Measurements from ENCODE around the gene NAA16. TPM values are rescaled to one million over a fixed set of nuclear protein-coding genes. Genes with fewer than 3 reads are reported as not detected.

The NAA16 gene
- polyA plus RNA-seq, 1 of the 3 experiments (the other 2 are of a cell fraction), result 4.4 TPM

DNA sequence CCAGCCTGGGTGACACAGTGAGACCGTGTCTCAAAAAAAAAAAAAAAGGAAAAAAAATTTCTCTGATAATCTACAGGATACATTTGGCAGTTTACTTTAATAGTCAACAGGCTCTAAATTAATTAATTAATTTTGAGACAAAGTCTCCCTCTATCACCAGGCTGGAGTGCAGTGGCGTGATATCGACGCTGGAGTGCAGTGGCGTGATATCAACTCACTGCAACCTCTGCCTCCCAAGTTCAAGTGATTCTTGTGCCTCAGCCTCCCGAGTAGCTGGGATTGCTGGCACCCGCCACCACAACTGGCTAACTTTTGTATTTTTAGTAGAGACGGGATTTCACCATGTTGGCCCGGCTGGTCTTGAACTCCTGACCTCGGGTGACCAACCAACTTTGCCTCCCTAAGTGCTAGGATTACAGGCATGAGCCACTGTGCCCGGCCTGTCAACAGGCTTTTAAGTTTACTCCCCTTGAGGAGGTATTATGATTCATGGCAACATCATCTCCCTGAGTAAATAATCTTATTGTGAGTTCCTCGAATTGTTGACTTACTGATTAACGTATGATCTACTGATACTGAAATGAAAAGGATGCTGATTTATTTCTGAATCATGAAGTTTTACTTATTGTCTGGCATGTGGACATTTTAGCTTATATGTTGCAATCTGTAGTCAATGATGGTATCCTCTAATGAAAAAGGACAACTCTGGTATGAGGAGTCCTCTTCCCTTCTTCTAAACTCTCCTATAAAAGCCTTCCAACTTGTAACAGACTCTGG is 26.4 kb upstream of the NAA16 start (continued):
- TF ChIP-seq JUND (IDR thresholded peaks at IDR 0.05) (peak; percentile 72), USF2 (IDR thresholded peaks at IDR 0.05; ENCODE audit: borderline replicate concordance, low read depth, low read length) (no peak), RXRA (IDR thresholded peaks at IDR 0.05; ENCODE audit: borderline replicate concordance, low read depth) (peak; percentile 73; the same call in 1 of the 2 replicates), PBX3 (IDR thresholded peaks at IDR 0.05) (peak; percentile 87), FOXJ3 (CRISPR knock-in tag; IDR thresholded peaks at IDR 0.05) (no peak), EP300 (IDR thresholded peaks at IDR 0.05; ENCODE audit: borderline replicate concordance in 1 of 2, low read depth in 1 of 2, low read length in 1 of 2) (peak in 1 of 2 experiments; percentile 57; a peak in 1 of 4 replicates), TEAD4 (IDR thresholded peaks at IDR 0.05; ENCODE audit: borderline replicate concordance, insufficient read depth) (peak; percentile 69; the same call in 1 of the 2 replicates)
- TF ChIP-seq, protein P1, sequence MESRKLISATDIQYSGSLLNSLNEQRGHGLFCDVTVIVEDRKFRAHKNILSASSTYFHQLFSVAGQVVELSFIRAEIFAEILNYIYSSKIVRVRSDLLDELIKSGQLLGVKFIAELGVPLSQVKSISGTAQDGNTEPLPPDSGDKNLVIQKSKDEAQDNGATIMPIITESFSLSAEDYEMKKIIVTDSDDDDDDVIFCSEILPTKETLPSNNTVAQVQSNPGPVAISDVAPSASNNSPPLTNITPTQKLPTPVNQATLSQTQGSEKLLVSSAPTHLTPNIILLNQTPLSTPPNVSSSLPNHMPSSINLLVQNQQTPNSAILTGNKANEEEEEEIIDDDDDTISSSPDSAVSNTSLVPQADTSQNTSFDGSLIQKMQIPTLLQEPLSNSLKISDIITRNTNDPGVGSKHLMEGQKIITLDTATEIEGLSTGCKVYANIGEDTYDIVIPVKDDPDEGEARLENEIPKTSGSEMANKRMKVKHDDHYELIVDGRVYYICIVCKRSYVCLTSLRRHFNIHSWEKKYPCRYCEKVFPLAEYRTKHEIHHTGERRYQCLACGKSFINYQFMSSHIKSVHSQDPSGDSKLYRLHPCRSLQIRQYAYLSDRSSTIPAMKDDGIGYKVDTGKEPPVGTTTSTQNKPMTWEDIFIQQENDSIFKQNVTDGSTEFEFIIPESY (IDR thresholded peaks at IDR 0.05; ENCODE audit: borderline replicate concordance, low read depth), result no peak

DNA sequence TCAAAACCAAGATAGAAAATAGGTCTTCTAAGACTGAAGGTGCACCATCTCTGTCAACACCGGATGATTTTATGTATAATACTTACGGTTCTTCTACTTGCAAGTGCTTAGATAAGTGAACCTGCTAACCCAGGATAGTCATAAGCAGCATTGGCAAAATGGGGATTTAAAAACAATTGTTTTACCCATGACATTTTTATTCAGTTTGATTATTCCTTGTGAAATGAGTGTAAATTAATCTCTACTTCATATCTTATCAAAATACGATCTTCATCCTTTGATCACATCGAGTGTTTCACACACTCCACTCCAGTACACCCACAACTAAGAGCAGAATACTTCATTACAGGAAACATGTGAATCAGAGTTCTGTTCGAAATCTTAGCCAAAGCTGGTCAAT is 24.7 kb upstream of the NAA16 start:
- Histone ChIP-seq H3K79me2 (ENCODE audit: insufficient read depth) (no peaks in the 10 kb centered on the region), H4K20me1 (ENCODE audit: insufficient read depth) (no peaks in the 10 kb centered on the region), H3K27ac (ENCODE audit: low read depth in 2 of 2, low read length in 1 of 2) (no peak overlapping the region), H2AFZ (ENCODE audit: low read depth) (no peak overlapping the region), H3F3A (replicated peaks; ENCODE audit: insufficient read depth) (peaks cover 5% of the 10 kb centered on the region), H3K27me3 (ENCODE audit: insufficient read depth) (no peaks in the 10 kb centered on the region), H3K36me3 (replicated peaks in 1 of 2; ENCODE audit: control insufficient read depth in 1 of 2, insufficient read depth in 2 of 2, low read length in 1 of 2) (no peaks in the 10 kb centered on the region), H3K4me2 (no peak overlapping the region), H3K9ac (no peak overlapping the region), H3K4me1 (ENCODE audit: control insufficient read depth in 1 of 2, insufficient read depth in 2 of 2, low read depth in 1 of 2, low read length in 1 of 2) (no peaks in the 10 kb centered on the region), H3K9me2 (no peaks in the 10 kb centered on the region), H3K4me3 (ENCODE audit: low read depth in 2 of 2, low read length in 1 of 2) (no peak overlapping the region), H3K9me3 (no peaks in the 10 kb centered on the region)
- DNase-seq, result no peak
- WGBS (ENCODE audit: low lambda C conversion rate), result 83% methylated on average over 5 of the region's 5 CpGs
- TF ChIP-seq ELF1 (IDR thresholded peaks at IDR 0.05), result no peak
- TF ChIP-seq, protein P1 (IDR thresholded peaks at IDR 0.05; ENCODE audit: borderline replicate concordance, low read depth), result no peak
- TF ChIP-seq CHD2 (IDR thresholded peaks at IDR 0.05; ENCODE audit: low read length, partially characterized antibody), result no peak
- no peak for TF ChIP-seq SMC3 (IDR thresholded peaks at IDR 0.05; ENCODE audit: low read depth, low read length)
- TF ChIP-seq NFIC (IDR thresholded peaks at IDR 0.05; ENCODE audit: borderline replicate concordance), result no peak
- no peak for TF ChIP-seq GATA2 (CRISPR knock-in tag; IDR thresholded peaks at IDR 0.05)
- TF ChIP-seq FOXM1 (IDR thresholded peaks at IDR 0.05; ENCODE audit: low read depth), result no peak
- no peak for TF ChIP-seq TAF1 (IDR thresholded peaks at IDR 0.05; ENCODE audit: borderline replicate concordance, low read depth, low read length)
- no peak for TF ChIP-seq EP300 (IDR thresholded peaks at IDR 0.05; ENCODE audit: borderline replicate concordance in 1 of 2, low read depth in 1 of 2, low read length in 1 of 2)
- no peak for TF ChIP-seq NRF1 (IDR thresholded peaks at IDR 0.05; ENCODE audit: low read depth, low read length)
- TF ChIP-seq GABPA (IDR thresholded peaks at IDR 0.05; ENCODE audit: low read depth), result no peak
- no peak for TF ChIP-seq FOSL2 (IDR thresholded peaks at IDR 0.05; ENCODE audit: borderline replicate concordance, low read depth)
- no peak for TF ChIP-seq RAD21 (IDR thresholded peaks at IDR 0.05; ENCODE audit: low read length)
- TF ChIP-seq, protein P2, sequence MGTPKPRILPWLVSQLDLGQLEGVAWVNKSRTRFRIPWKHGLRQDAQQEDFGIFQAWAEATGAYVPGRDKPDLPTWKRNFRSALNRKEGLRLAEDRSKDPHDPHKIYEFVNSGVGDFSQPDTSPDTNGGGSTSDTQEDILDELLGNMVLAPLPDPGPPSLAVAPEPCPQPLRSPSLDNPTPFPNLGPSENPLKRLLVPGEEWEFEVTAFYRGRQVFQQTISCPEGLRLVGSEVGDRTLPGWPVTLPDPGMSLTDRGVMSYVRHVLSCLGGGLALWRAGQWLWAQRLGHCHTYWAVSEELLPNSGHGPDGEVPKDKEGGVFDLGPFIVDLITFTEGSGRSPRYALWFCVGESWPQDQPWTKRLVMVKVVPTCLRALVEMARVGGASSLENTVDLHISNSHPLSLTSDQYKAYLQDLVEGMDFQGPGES (IDR thresholded peaks at IDR 0.05; ENCODE audit: low read depth, low read length), result no peak
- TF ChIP-seq, protein P3, sequence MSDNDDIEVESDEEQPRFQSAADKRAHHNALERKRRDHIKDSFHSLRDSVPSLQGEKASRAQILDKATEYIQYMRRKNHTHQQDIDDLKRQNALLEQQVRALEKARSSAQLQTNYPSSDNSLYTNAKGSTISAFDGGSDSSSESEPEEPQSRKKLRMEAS (IDR thresholded peaks at IDR 0.05; ENCODE audit: low read depth), result no peak
- POLR2A ChIA-PET, result no interaction called here
- CTCF ChIA-PET, result no interaction called here
